8988T (cell line): ENCODE measurements around the gene STK4.
"Not testable (repeated sequence)": the region's sequence is repeated elsewhere in the genome, so short reads cannot be mapped to it uniquely, and the experiment has no call there.

ENCODE experiments used
- DNase-seq: peaks from one replicate; pipeline ENCODE4 v3.0.0; 2011

STK4 gene

GRCh38 chr20:45058168-45058850, 92.0 kb downstream of the STK4 start:
- no peak for DNase-seq

- no peak for DNase-seq
Observed at GRCh38 chr20:45059022-45059728, 92.9 kb downstream of the STK4 start.

- DNase-seq = no peak
Observed at GRCh38 chr20:45060294-45060693, 94.0 kb downstream of the STK4 start.

- peak; percentile 46 for DNase-seq
Observed at GRCh38 chr20:45061244-45061643, 94.9 kb downstream of the STK4 start.

- not testable (repeated sequence) for DNase-seq
Observed at GRCh38 chr20:45063107-45063506, 96.8 kb downstream of the STK4 start.

GRCh38 chr20:45064812-45065211, 98.5 kb downstream of the STK4 start:
- no peak for DNase-seq

- DNase-seq = no peak
Observed at GRCh38 chr20:45066372-45066771, 100.1 kb downstream of the STK4 start.

GRCh38 chr20:45067087-45067486, 100.8 kb downstream of the STK4 start:
- DNase-seq = no peak

GRCh38 chr20:45067558-45067957, 101.2 kb downstream of the STK4 start:
- no peak for DNase-seq

GRCh38 chr20:45069261-45069660, 102.9 kb downstream of the STK4 start:
- DNase-seq = no peak

GRCh38 chr20:45070932-45071632, 104.8 kb downstream of the STK4 start:
- DNase-seq = no peak

- no peak for DNase-seq
Observed at GRCh38 chr20:45072066-45072465, 105.8 kb downstream of the STK4 start.

- DNase-seq = no peak
Observed at GRCh38 chr20:45073221-45073620, 106.9 kb downstream of the STK4 start.

- DNase-seq = no peak
Observed at GRCh38 chr20:45077559-45077958, 111.2 kb downstream of the STK4 start.

GRCh38 chr20:45080867-45081624, 114.7 kb downstream of the STK4 start:
- DNase-seq = no peak

GRCh38 chr20:45082468-45082867, 116.2 kb downstream of the STK4 start:
- no peak for DNase-seq

- DNase-seq = no peak
Observed at GRCh38 chr20:45083127-45083526, 116.8 kb downstream of the STK4 start.

GRCh38 chr20:45085289-45085688, 119.0 kb downstream of the STK4 start:
- DNase-seq = no peak

GRCh38 chr20:45085867-45086266, 119.6 kb downstream of the STK4 start:
- DNase-seq = no peak

- no peak for DNase-seq
Observed at GRCh38 chr20:45087097-45087790, 120.9 kb downstream of the STK4 start.

- DNase-seq = no peak
Observed at GRCh38 chr20:45087814-45088213, 121.5 kb downstream of the STK4 start.

- DNase-seq = no peak
Observed at GRCh38 chr20:45088247-45088646, 121.9 kb downstream of the STK4 start.

- no peak for DNase-seq
Observed at GRCh38 chr20:45090481-45090880, 124.2 kb downstream of the STK4 start.
